GM12891 (cell line): ENCODE results near the gene ZNF626.

Experiments used
- POLR2A ChIP-seq: IDR thresholded peaks from 2 replicates; pipeline ENCODE4 v1.6.1; 2011; ENCODE audit warnings: low read depth, low read length, control low read depth
- POLR2AphosphoS5 ChIP-seq: IDR thresholded peaks from 2 replicates; pipeline ENCODE4 v1.6.1; 2011; ENCODE audit warnings: low read depth, low read length, control low read depth
- SPI1 ChIP-seq: IDR thresholded peaks from 2 replicates; pipeline ENCODE4 v1.6.1; 2011; ENCODE audit warnings: low read depth, low read length, control low read depth

DNA sequence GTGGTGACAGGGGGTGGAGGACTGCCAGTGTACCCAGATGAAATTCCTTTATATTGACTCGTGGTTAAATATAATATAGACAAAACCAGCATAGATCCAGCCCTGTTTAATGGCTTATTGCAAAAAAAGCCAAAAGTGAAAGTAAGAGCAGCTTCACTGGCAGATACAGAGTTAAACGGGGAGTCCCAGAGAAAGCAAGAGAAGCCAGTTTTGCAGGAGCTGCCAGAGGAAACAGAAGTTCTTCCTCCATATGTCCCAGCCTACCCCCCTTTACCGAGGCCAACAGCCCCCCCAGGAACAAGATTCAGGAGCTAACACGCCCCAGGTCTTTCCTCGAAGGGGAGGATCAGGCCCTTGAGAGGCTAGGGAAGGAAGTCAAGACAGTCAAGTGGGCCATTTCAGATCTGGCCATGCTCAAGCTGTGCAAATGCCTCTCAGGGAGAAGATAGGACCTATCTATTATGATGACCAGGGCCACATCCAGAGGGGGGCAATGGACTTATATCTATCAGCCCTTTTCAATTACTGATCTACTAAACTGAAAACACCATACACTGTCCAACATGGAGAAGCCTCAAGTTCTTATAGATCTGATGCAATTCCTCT lies 48.6 kb downstream of the ZNF626 start:
- TF ChIP-seq SPI1: no peak
- TF ChIP-seq POLR2AphosphoS5: no peak
- TF ChIP-seq POLR2A: no peak
